Esophagus squamous epithelium (tissue), 4 donors: ENCODE measurements around the gene RAVER1.

ENCODE experiments used
- POLR2A ChIP-seq, 4 donors: fragments of 450-650 bp; IDR thresholded peaks; one replicate each; pipeline ENCODE4 v1.6.1; 2017; ENCODE audit warnings: antibody characterized with exemption in 4 of 4, mild to moderate bottlenecking in 4 of 4, moderate library complexity in 3 of 4
- TF ChIP-seq, protein P1 (sequence below), 6 experiments: fragments of 450-650 bp in 4 of 6; fragments of 200-600 bp in 2 of 6; sonication (generic) in 2 of 6; IDR thresholded peaks; one replicate each; pipeline ENCODE4 v1.5.1; 2016 to 2019; ENCODE audit warnings: antibody characterized with exemption in 6 of 6, mild to moderate bottlenecking in 4 of 6, moderate library complexity in 4 of 6

DNA sequence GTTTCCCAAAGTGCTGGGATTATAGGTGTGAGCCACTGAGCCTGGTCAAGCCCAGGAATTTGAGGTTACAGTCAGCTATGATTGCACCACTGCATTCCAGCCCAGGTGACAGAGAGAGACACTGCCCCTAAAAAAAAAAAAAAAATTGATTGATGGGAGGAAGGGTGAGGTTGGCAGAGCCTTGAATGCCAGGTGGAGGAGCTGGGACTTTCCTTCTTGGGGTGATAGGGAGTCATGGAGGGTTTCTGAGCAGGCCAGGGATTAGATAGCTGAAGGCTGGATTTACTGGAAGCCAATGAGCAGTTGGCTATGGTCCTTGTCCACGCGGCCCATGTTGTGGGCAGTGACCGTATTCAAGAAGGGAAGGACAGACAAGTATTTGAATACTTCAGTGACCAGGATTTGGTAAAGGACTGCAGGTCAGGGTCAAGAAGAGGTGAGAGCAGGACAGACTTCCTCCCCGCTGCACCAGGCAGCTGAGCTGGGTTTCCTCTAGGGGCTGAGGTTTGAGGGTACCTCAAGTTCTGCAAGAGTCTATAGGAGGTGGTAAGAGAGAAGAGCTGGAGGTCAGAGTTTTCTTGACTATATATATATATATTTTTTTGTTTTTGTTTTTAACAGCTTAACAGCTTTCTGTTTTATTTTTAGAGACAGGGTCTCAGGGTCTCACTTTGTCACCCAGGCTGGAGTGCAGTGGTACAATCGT is 53.4 kb downstream of the RAVER1 start:
- TF ChIP-seq, protein P1, sequence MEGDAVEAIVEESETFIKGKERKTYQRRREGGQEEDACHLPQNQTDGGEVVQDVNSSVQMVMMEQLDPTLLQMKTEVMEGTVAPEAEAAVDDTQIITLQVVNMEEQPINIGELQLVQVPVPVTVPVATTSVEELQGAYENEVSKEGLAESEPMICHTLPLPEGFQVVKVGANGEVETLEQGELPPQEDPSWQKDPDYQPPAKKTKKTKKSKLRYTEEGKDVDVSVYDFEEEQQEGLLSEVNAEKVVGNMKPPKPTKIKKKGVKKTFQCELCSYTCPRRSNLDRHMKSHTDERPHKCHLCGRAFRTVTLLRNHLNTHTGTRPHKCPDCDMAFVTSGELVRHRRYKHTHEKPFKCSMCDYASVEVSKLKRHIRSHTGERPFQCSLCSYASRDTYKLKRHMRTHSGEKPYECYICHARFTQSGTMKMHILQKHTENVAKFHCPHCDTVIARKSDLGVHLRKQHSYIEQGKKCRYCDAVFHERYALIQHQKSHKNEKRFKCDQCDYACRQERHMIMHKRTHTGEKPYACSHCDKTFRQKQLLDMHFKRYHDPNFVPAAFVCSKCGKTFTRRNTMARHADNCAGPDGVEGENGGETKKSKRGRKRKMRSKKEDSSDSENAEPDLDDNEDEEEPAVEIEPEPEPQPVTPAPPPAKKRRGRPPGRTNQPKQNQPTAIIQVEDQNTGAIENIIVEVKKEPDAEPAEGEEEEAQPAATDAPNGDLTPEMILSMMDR (IDR thresholded peaks at IDR 0.05): no peak
- no peak for TF ChIP-seq POLR2A (IDR thresholded peaks at IDR 0.05)
